Ovary (tissue), 3 donors: ENCODE data around the gene STEAP3.

Experiments
- EP300 ChIP-seq: sonication (generic); formaldehyde crosslinking; IDR thresholded peaks from one replicate; pipeline ENCODE4 v1.6.1; 2017; ENCODE audit warnings: antibody characterized with exemption
- POLR2A ChIP-seq: fragments of 450-650 bp; IDR thresholded peaks from one replicate; pipeline ENCODE4 v1.6.1; 2017; ENCODE audit warnings: antibody characterized with exemption, mild to moderate bottlenecking, moderate library complexity
- TF ChIP-seq, protein P1 (sequence below), 3 donors: fragments of 450-650 bp in 2 of 3; fragments of 200-600 bp in 1 of 3; IDR thresholded peaks; one replicate each; pipeline versions ENCODE4 v1.5.1 to v1.8.0; 2016 to 2022; ENCODE audit warnings: antibody characterized with exemption in 3 of 3, mild to moderate bottlenecking in 1 of 3
- donor health status: DM: no; HTN: no; CAD: no.

DNA sequence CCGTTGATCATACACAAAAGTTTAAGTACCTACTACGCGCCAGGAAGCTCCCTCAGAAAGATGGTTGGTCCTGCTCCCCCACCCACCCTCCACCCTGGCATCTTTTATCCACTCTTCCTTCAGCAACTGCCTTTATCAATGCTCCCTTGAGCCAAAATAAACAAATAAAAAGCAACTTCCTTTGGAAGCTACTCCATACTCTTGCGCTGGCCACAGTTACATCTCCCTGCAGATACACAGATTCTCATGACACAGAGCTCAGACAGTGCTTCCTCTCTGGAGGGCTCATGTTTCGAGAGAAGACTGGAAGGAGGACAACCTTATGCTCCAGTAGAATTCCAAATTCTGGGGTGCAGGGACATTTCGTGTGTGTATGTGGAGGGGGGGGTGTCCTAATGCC is 3.8 kb upstream of the STEAP3 start:
- TF ChIP-seq, protein P1, sequence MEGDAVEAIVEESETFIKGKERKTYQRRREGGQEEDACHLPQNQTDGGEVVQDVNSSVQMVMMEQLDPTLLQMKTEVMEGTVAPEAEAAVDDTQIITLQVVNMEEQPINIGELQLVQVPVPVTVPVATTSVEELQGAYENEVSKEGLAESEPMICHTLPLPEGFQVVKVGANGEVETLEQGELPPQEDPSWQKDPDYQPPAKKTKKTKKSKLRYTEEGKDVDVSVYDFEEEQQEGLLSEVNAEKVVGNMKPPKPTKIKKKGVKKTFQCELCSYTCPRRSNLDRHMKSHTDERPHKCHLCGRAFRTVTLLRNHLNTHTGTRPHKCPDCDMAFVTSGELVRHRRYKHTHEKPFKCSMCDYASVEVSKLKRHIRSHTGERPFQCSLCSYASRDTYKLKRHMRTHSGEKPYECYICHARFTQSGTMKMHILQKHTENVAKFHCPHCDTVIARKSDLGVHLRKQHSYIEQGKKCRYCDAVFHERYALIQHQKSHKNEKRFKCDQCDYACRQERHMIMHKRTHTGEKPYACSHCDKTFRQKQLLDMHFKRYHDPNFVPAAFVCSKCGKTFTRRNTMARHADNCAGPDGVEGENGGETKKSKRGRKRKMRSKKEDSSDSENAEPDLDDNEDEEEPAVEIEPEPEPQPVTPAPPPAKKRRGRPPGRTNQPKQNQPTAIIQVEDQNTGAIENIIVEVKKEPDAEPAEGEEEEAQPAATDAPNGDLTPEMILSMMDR (IDR thresholded peaks at IDR 0.05): no peak
- TF ChIP-seq EP300 (no peak), POLR2A (no peak)
